HEK293 (cell line): ENCODE measurements around the gene UBE2D4.
A peak's percentile ranks its signal among the peaks of the same experiment; 100 is the strongest.

Experiments used
- CTCF ChIA-PET: fragments of 350-600 bp; formaldehyde crosslinking; extraction: SDS; loops from one replicate; lab custom pipeline; 2021; ENCODE audit warnings: antibody characterized with exemption; lab: Yijun Ruan, JAX
- POLR2A ChIA-PET: fragments of 300-600 bp; formaldehyde crosslinking; extraction: SDS; loops from one replicate; lab custom pipeline; 2020; ENCODE audit warnings: antibody characterized with exemption, inconsistent platforms; lab: Yijun Ruan, JAX
- H3K27ac ChIP-seq: fragments of 200-500 bp; sonication (Bioruptor generic); 2 replicates; pipeline ENCODE4 v1.5.1; 2014; ENCODE audit warnings: low read depth, low read length, control low read depth, inconsistent platforms; ENCODE audit errors: extremely low read depth
- H3K36me3 ChIP-seq, 2 experiments: fragments of 200-500 bp in 1 of 2; sonication (Bioruptor generic) in 1 of 2; 1 replicate in 1 of 2; 2 replicates in 1 of 2; pipeline ENCODE4 v1.5.1; 2014 to 2017; ENCODE audit warnings: inconsistent platforms in 2 of 2, low read length in 2 of 2; ENCODE audit not compliant: control insufficient read depth in 2 of 2, insufficient read depth in 1 of 2
- H3K4me1 ChIP-seq: fragments of 200-500 bp; sonication (Bioruptor generic); 2 replicates; pipeline ENCODE4 v1.5.1; 2014; ENCODE audit warnings: mild to moderate bottlenecking, low read length, inconsistent platforms; ENCODE audit not compliant: control insufficient read depth, insufficient read depth
- H3K4me3 ChIP-seq: 2 replicates; pipeline ENCODE4 v1.5.1; 2011; ENCODE audit warnings: low read depth, mild to moderate bottlenecking, control low read depth, low read length, moderate library complexity
- H3K9me3 ChIP-seq: fragments of 200-500 bp; sonication (Bioruptor generic); 2 replicates; pipeline ENCODE4 v1.5.1; 2014; ENCODE audit warnings: low read depth, low read length, inconsistent platforms; ENCODE audit not compliant: control insufficient read depth, insufficient read depth
- ATF2 ChIP-seq: fragments of 450-650 bp; formaldehyde crosslinking; IDR thresholded peaks from 2 replicates; pipeline ENCODE4 v1.5.1; 2016; ENCODE audit warnings: missing biosample characterization, missing genetic modification characterization, low read depth
- GFI1B ChIP-seq: fragments of 450-650 bp; formaldehyde crosslinking; IDR thresholded peaks from 2 replicates; pipeline ENCODE4 v1.5.1; 2016; ENCODE audit warnings: missing biosample characterization, missing genetic modification characterization
- GLI4 ChIP-seq: fragments of 450-650 bp; formaldehyde crosslinking; IDR thresholded peaks from 2 replicates; pipeline ENCODE4 v1.5.1; 2016; ENCODE audit warnings: missing biosample characterization, missing genetic modification characterization
- GLIS2 ChIP-seq: fragments of 450-650 bp; formaldehyde crosslinking; IDR thresholded peaks from 2 replicates; pipeline ENCODE4 v1.5.1; 2016; ENCODE audit warnings: missing biosample characterization, missing genetic modification characterization
- IKZF3 ChIP-seq: fragments of 450-650 bp; IDR thresholded peaks from 2 replicates; pipeline ENCODE4 v1.5.0; 2018; ENCODE audit warnings: missing biosample characterization, mild to moderate bottlenecking, missing genetic modification characterization, moderate library complexity
- KLF8 ChIP-seq: fragments of 450-650 bp; formaldehyde crosslinking; IDR thresholded peaks from 2 replicates; pipeline ENCODE4 v1.5.1; 2016; ENCODE audit warnings: missing biosample characterization, missing genetic modification characterization
- KLF9 ChIP-seq: fragments of 450-650 bp; formaldehyde crosslinking; IDR thresholded peaks from 2 replicates; pipeline ENCODE4 v1.5.1; 2016; ENCODE audit warnings: missing biosample characterization, missing genetic modification characterization, low read depth
- PRDM1 ChIP-seq: fragments of 450-650 bp; formaldehyde crosslinking; IDR thresholded peaks from 2 replicates; pipeline ENCODE4; 2016; ENCODE audit warnings: missing biosample characterization, missing genetic modification characterization
- SETDB1 ChIP-seq: IDR thresholded peaks from one replicate; pipeline ENCODE4 v1.6.1; 2017; ENCODE audit warnings: mild to moderate bottlenecking, low read length, moderate library complexity, mixed read lengths; ENCODE audit not compliant: insufficient read length
- SP7 ChIP-seq: fragments of 450-650 bp; formaldehyde crosslinking; IDR thresholded peaks from 2 replicates; pipeline ENCODE4 v1.5.1; 2016; ENCODE audit warnings: missing biosample characterization, missing genetic modification characterization
- TRIM28 ChIP-seq: IDR thresholded peaks from 2 replicates; pipeline ENCODE4 v1.6.1; 2011; ENCODE audit warnings: low read length, control low read depth, borderline replicate concordance
- ZFHX2 ChIP-seq: fragments of 450-650 bp; formaldehyde crosslinking; conservative IDR thresholded peaks from 2 replicates; pipeline ENCODE4 v1.5.1; 2016; ENCODE audit warnings: missing biosample characterization, missing genetic modification characterization
- ZFP3 ChIP-seq: fragments of 450-650 bp; formaldehyde crosslinking; IDR thresholded peaks from 2 replicates; pipeline ENCODE4 v1.5.1; 2016; ENCODE audit warnings: low read depth, missing biosample characterization, missing genetic modification characterization
- ZNF146 ChIP-seq: fragments of 450-650 bp; formaldehyde crosslinking; IDR thresholded peaks from 2 replicates; pipeline ENCODE4 v1.5.1; 2016; ENCODE audit warnings: missing biosample characterization, missing genetic modification characterization
- ZNF155 ChIP-seq: fragments of 450-650 bp; formaldehyde crosslinking; IDR thresholded peaks from 2 replicates; pipeline ENCODE4 v1.5.1; 2016; ENCODE audit warnings: missing biosample characterization, missing genetic modification characterization
- ZNF175 ChIP-seq: fragments of 450-650 bp; formaldehyde crosslinking; IDR thresholded peaks from 2 replicates; pipeline ENCODE4 v1.5.1; 2016; ENCODE audit warnings: missing biosample characterization, missing genetic modification characterization
- ZNF324 ChIP-seq: fragments of 450-650 bp; formaldehyde crosslinking; IDR thresholded peaks from 2 replicates; pipeline ENCODE4 v1.5.1; 2016; ENCODE audit warnings: missing biosample characterization, missing genetic modification characterization
- ZNF350 ChIP-seq: fragments of 450-650 bp; formaldehyde crosslinking; IDR thresholded peaks from 2 replicates; pipeline ENCODE4 v1.5.0; 2017; ENCODE audit warnings: missing biosample characterization, mild to moderate bottlenecking, missing genetic modification characterization
- ZNF394 ChIP-seq: fragments of 450-650 bp; formaldehyde crosslinking; IDR thresholded peaks from 2 replicates; pipeline ENCODE4 v1.5.1; 2016; ENCODE audit warnings: missing biosample characterization, missing genetic modification characterization, mild to moderate bottlenecking, moderate library complexity, borderline replicate concordance
- ZNF530 ChIP-seq: fragments of 450-650 bp; formaldehyde crosslinking; IDR thresholded peaks from 2 replicates; pipeline ENCODE4 v1.5.1; 2016; ENCODE audit warnings: low read depth, missing biosample characterization, missing genetic modification characterization
- ZNF558 ChIP-seq: fragments of 450-650 bp; formaldehyde crosslinking; IDR thresholded peaks from 2 replicates; pipeline ENCODE4 v1.5.1; 2016; ENCODE audit warnings: missing biosample characterization, missing genetic modification characterization
- ZNF596 ChIP-seq: fragments of 450-650 bp; IDR thresholded peaks from 2 replicates; pipeline ENCODE4 v1.5.0; 2018; ENCODE audit warnings: missing biosample characterization, mild to moderate bottlenecking, missing genetic modification characterization, moderate library complexity
- ZNF629 ChIP-seq: fragments of 450-650 bp; formaldehyde crosslinking; IDR thresholded peaks from 2 replicates; pipeline ENCODE4 v1.5.1; 2017; ENCODE audit warnings: missing biosample characterization, missing genetic modification characterization
- TF ChIP-seq, protein P1 (sequence below): fragments of 450-650 bp; formaldehyde crosslinking; IDR thresholded peaks from 2 replicates; pipeline ENCODE4 v1.5.1; 2016; ENCODE audit warnings: missing biosample characterization, missing genetic modification characterization
- TF ChIP-seq, protein P2 (sequence below): fragments of 450-650 bp; formaldehyde crosslinking; IDR thresholded peaks from 2 replicates; pipeline ENCODE4 v1.5.1; 2016; ENCODE audit warnings: missing biosample characterization, missing genetic modification characterization, borderline replicate concordance
- TF ChIP-seq, protein P3 (sequence below): fragments of 450-650 bp; formaldehyde crosslinking; IDR thresholded peaks from 2 replicates; pipeline ENCODE4 v1.5.1; 2016; ENCODE audit warnings: missing biosample characterization, missing genetic modification characterization

Gene UBE2D4

GRCh38 chr7:43902542-43903054, 23.6 kb upstream of the UBE2D4 start:
- peaks cover 3 to 7% of the 10 kb centered on the region in 2 experiments; a peak in 2 of 3 replicates for H3K36me3 ChIP-seq
- no peaks in the 10 kb centered on the region for H3K9me3 ChIP-seq
- peaks cover 4% of the 10 kb centered on the region; the same call in 1 of the 2 replicates for H3K4me1 ChIP-seq
- H3K4me3 ChIP-seq, result no peak overlapping the region
- TF ChIP-seq ZNF155 (no peak), SETDB1 (peak; percentile 51), ZNF530 (tag by site-specific recombination) (no peak), ZNF175 (tag by site-specific recombination) (no peak), ZNF629 (peak; percentile 70), ZFP3 (tag by site-specific recombination) (no peak), ATF2 (tag by site-specific recombination) (peak; percentile 91), GLI4 (tag by site-specific recombination) (no peak), KLF9 (tag by site-specific recombination) (no peak), IKZF3 (0 out of 2 replicates have a peak, but pooled peaks have one; percentile 30), ZNF324 (tag by site-specific recombination) (peak; percentile 18; the same call in 1 of the 2 replicates), GFI1B (no peak), KLF8 (tag by site-specific recombination) (peak; percentile 23; the same call in 1 of the 2 replicates), ZNF350 (no peak), ZNF146 (tag by site-specific recombination) (peak; percentile 72), SP7 (tag by site-specific recombination) (peak; percentile 33; the same call in 1 of the 2 replicates), ZNF558 (0 out of 2 replicates have a peak, but pooled peaks have one; percentile 40), ZNF394 (tag by site-specific recombination) (0 out of 2 replicates have a peak, but pooled peaks have one; percentile 18), ZNF596 (tag by site-specific recombination) (no peak), GLIS2 (tag by site-specific recombination) (no peak), ZFHX2 (tag by site-specific recombination) (no peak), PRDM1 (tag by site-specific recombination) (peak; percentile 42; the same call in 1 of the 2 replicates), TRIM28 (no peak)
- TF ChIP-seq, protein P1, sequence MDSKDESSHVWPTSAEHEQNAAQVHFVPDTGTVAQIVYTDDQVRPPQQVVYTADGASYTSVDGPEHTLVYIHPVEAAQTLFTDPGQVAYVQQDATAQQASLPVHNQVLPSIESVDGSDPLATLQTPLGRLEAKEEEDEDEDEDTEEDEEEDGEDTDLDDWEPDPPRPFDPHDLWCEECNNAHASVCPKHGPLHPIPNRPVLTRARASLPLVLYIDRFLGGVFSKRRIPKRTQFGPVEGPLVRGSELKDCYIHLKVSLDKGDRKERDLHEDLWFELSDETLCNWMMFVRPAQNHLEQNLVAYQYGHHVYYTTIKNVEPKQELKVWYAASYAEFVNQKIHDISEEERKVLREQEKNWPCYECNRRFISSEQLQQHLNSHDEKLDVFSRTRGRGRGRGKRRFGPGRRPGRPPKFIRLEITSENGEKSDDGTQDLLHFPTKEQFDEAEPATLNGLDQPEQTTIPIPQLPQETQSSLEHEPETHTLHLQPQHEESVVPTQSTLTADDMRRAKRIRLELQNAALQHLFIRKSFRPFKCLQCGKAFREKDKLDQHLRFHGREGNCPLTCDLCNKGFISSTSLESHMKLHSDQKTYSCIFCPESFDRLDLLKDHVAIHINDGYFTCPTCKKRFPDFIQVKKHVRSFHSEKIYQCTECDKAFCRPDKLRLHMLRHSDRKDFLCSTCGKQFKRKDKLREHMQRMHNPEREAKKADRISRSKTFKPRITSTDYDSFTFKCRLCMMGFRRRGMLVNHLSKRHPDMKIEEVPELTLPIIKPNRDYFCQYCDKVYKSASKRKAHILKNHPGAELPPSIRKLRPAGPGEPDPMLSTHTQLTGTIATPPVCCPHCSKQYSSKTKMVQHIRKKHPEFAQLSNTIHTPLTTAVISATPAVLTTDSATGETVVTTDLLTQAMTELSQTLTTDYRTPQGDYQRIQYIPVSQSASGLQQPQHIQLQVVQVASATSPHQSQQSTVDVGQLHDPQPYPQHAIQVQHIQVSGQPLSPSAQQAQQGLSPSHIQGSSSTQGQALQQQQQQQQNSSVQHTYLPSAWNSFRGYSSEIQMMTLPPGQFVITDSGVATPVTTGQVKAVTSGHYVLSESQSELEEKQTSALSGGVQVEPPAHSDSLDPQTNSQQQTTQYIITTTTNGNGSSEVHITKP (tag by site-specific recombination), result 0 out of 2 replicates have a peak, but pooled peaks have one; percentile 31
- TF ChIP-seq, protein P2, sequence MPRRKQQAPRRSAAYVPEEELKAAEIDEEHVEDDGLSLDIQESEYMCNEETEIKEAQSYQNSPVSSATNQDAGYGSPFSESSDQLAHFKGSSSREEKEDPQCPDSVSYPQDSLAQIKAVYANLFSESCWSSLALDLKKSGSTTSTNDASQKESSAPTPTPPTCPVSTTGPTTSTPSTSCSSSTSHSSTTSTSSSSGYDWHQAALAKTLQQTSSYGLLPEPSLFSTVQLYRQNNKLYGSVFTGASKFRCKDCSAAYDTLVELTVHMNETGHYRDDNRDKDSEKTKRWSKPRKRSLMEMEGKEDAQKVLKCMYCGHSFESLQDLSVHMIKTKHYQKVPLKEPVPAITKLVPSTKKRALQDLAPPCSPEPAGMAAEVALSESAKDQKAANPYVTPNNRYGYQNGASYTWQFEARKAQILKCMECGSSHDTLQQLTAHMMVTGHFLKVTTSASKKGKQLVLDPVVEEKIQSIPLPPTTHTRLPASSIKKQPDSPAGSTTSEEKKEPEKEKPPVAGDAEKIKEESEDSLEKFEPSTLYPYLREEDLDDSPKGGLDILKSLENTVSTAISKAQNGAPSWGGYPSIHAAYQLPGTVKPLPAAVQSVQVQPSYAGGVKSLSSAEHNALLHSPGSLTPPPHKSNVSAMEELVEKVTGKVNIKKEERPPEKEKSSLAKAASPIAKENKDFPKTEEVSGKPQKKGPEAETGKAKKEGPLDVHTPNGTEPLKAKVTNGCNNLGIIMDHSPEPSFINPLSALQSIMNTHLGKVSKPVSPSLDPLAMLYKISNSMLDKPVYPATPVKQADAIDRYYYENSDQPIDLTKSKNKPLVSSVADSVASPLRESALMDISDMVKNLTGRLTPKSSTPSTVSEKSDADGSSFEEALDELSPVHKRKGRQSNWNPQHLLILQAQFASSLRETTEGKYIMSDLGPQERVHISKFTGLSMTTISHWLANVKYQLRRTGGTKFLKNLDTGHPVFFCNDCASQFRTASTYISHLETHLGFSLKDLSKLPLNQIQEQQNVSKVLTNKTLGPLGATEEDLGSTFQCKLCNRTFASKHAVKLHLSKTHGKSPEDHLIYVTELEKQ, result no peak
- TF ChIP-seq, protein P3, sequence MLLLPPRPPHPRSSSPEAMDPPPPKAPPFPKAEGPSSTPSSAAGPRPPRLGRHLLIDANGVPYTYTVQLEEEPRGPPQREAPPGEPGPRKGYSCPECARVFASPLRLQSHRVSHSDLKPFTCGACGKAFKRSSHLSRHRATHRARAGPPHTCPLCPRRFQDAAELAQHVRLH (tag by site-specific recombination), result 0 out of 2 replicates have a peak, but pooled peaks have one; percentile 35
- H3K27ac ChIP-seq, result no peak overlapping the region
- ChIA-PET CTCF (no interaction called here), POLR2A (no interaction called here)
